ENCODE data around the gene PTCRA. TPM values are rescaled to one million over a fixed set of nuclear protein-coding genes. Genes with fewer than 3 reads are reported as not detected.
A peak's percentile ranks its signal among the peaks of the same experiment; 100 is the strongest.

PTCRA gene
- total RNA-seq, 1 donor from 2014 or later = not detected

- Mint-ChIP-seq H3K27me3 (ENCODE audit: unreplicated experiment) (no peaks in the 10 kb centered on the region), H3K4me3 (ENCODE audit: unreplicated experiment) (peak within 1 kb of the TSS; percentile 70), H3K9me3 (ENCODE audit: unreplicated experiment) (no peaks in the 10 kb centered on the region), H3K36me3 (ENCODE audit: unreplicated experiment) (peaks cover 12% of the 10 kb centered on the region), H3K4me1 (ENCODE audit: unreplicated experiment) (peaks cover 17% of the 10 kb centered on the region), H3K27ac (ENCODE audit: unreplicated experiment) (no peak within 1 kb of the TSS)
- no peak for DNase-seq (ENCODE audit: extremely low spot score, unreplicated experiment)
- TF ChIP-seq CTCF (IDR thresholded peaks at IDR 0.05) = no peak
These were observed 44.6 kb downstream of the PTCRA start, which contains the start of gene GNMT for GRCh38 chr6:42960243-42961019. Gene GNMT (plus strand): TSS chr6:42960754. CDS start chr6:42960768, 14 bp downstream.

- Mint-ChIP-seq H3K27ac (ENCODE audit: unreplicated experiment) (no peak overlapping the region), H3K4me1 (ENCODE audit: unreplicated experiment) (peaks cover 17% of the 10 kb centered on the region), H3K36me3 (ENCODE audit: unreplicated experiment) (peaks cover 15% of the 10 kb centered on the region), H3K27me3 (ENCODE audit: unreplicated experiment) (no peaks in the 10 kb centered on the region), H3K4me3 (ENCODE audit: unreplicated experiment) (peak overlapping the region; percentile 70), H3K9me3 (ENCODE audit: unreplicated experiment) (no peaks in the 10 kb centered on the region)
- no peak for DNase-seq (ENCODE audit: extremely low spot score, unreplicated experiment)
- no peak for TF ChIP-seq CTCF (IDR thresholded peaks at IDR 0.05)
These were observed 45.2 kb downstream of the PTCRA start for GRCh38 chr6:42961020-42961470.

GRCh38 chr6:42962096-42962495 is 46.2 kb downstream of the PTCRA start:
- no peaks in the 10 kb centered on the region for H3K9me3 Mint-ChIP-seq (ENCODE audit: unreplicated experiment)
- no peak for TF ChIP-seq CTCF (IDR thresholded peaks at IDR 0.05)
- DNase-seq (ENCODE audit: extremely low spot score, unreplicated experiment) = no peak
- peaks cover 17% of the 10 kb centered on the region for H3K4me1 Mint-ChIP-seq (ENCODE audit: unreplicated experiment)
- H3K36me3 Mint-ChIP-seq (ENCODE audit: unreplicated experiment) = peaks cover 15% of the 10 kb centered on the region
- no peak overlapping the region for H3K27ac Mint-ChIP-seq (ENCODE audit: unreplicated experiment)
- H3K27me3 Mint-ChIP-seq (ENCODE audit: unreplicated experiment) = no peaks in the 10 kb centered on the region
- H3K4me3 Mint-ChIP-seq (ENCODE audit: unreplicated experiment) = no peak overlapping the region

GRCh38 chr6:42962502-42963178 is 46.8 kb downstream of the PTCRA start:
- no peak overlapping the region for H3K27ac Mint-ChIP-seq (ENCODE audit: unreplicated experiment)

More at GRCh38 chr6:42962502-42963178, 46.8 kb downstream of the PTCRA start:
- no peak for DNase-seq (ENCODE audit: extremely low spot score, unreplicated experiment)
- no peaks in the 10 kb centered on the region for H3K27me3 Mint-ChIP-seq (ENCODE audit: unreplicated experiment)
- H3K36me3 Mint-ChIP-seq (ENCODE audit: unreplicated experiment) = peaks cover 18% of the 10 kb centered on the region
- H3K4me1 Mint-ChIP-seq (ENCODE audit: unreplicated experiment) = peaks cover 17% of the 10 kb centered on the region
- no peak overlapping the region for H3K4me3 Mint-ChIP-seq (ENCODE audit: unreplicated experiment)
- H3K9me3 Mint-ChIP-seq (ENCODE audit: unreplicated experiment) = no peaks in the 10 kb centered on the region
- TF ChIP-seq CTCF (IDR thresholded peaks at IDR 0.05) = no peak

Data from osteocyte (in vitro differentiated cells).